ENCODE measurements around the gene UBE2H. TPM values are rescaled to one million over a fixed set of nuclear protein-coding genes. Genes with fewer than 3 reads are reported as not detected.

UBE2H gene
- total RNA-seq, 1 experiment from 2014 or later = 75.1 TPM

DNA sequence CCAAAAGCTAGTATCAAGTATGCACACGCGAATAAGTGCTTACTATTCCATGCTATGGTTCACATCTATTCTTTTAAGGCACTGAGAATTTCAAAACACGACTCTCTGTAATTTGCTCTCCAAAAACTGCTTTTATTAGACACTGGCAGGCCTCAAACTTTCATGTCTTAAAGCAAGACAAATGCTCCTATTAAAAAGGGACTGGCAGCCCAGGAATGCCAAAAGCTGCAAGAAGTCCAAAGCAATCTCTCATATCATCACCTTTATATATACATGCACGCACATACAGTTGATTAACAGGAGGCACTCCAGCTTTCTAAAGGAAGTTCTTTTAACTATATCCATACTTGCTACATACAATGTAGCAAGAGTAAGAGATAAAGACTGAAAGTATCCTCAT is 34.8 kb downstream of the UBE2H start:
- no CpG with 5 or more reads among the region's 4 CpGs for WGBS (ENCODE audit: extremely low coverage, insufficient read length, low lambda C conversion rate)
- H4K91ac ChIP-seq (ENCODE audit: insufficient read length, low read depth, low read length) = no peak overlapping the region
- no peak overlapping the region for H3K56ac ChIP-seq (ENCODE audit: insufficient read length, low read depth, low read length)
- peaks cover 12% of the 10 kb centered on the region for H3K79me1 ChIP-seq (ENCODE audit: insufficient read depth, low read depth, low read length, poor library complexity, severe bottlenecking)
- H2BK15ac ChIP-seq (ENCODE audit: low read depth, low read length) = no peak overlapping the region
- no peaks in the 10 kb centered on the region for H3K27me3 ChIP-seq (ENCODE audit: insufficient read depth, low read length)
- no peaks in the 10 kb centered on the region for H4K20me1 ChIP-seq (ENCODE audit: control insufficient read depth, insufficient read depth, insufficient read length)
- H3K23me2 ChIP-seq (ENCODE audit: insufficient read length, low read depth, low read length, poor library complexity, severe bottlenecking) = no peaks in the 10 kb centered on the region
- no peak overlapping the region for H3T11ph ChIP-seq (ENCODE audit: low read length)
- DNase-seq = no peak
- Mint-ChIP-seq H3K27ac (peak overlapping the region in 1 of 3 experiments; percentile 92; a peak in 1 of 7 replicates), H3K9me3 (no peaks in the 10 kb centered on the region), H3K4me1 (peaks cover 25 to 29% of the 10 kb centered on the region in 2 experiments), H3K27me3 (ENCODE audit: low read depth) (no peaks in the 10 kb centered on the region), H3K4me3 (no peak overlapping the region), H3K36me3 (ENCODE audit: insufficient read depth in 1 of 3, low read depth in 3 of 3) (peaks cover 9 to 20% (median 19%) of the 10 kb centered on the region in 3 experiments)
- no peak overlapping the region for H3K4ac ChIP-seq (ENCODE audit: low read depth, low read length)
- no peak overlapping the region for H3K27ac ChIP-seq (ENCODE audit: insufficient read length, low read depth, low read length)
- peaks cover 3% of the 10 kb centered on the region; the same call in 1 of the 2 replicates for H3K4me1 ChIP-seq (ENCODE audit: insufficient read depth, low read length)
- no peak overlapping the region for H3K9ac ChIP-seq (ENCODE audit: extremely low read depth, insufficient read length, low read length)
- H3K23ac ChIP-seq (ENCODE audit: insufficient read length, low read depth, low read length) = no peak overlapping the region
- no peak overlapping the region for H4K8ac ChIP-seq (replicated peaks; ENCODE audit: insufficient read length, low read depth, low read length)
- no peak overlapping the region for H3K14ac ChIP-seq (ENCODE audit: insufficient read depth, low read length)
- no peak overlapping the region for H4K5ac ChIP-seq (ENCODE audit: insufficient read length, low read depth, low read length)
- peaks cover 12% of the 10 kb centered on the region; the same call in 1 of the 2 replicates for H3K79me2 ChIP-seq (ENCODE audit: insufficient read depth, low read length)
- no peak overlapping the region for H2AK5ac ChIP-seq (ENCODE audit: insufficient read length, low read length)
- H3K18ac ChIP-seq (ENCODE audit: insufficient read length, low read depth, low read length) = no peak overlapping the region
- no peak overlapping the region for H3K4me2 ChIP-seq (ENCODE audit: insufficient read depth, insufficient read length, low read length)
- H2AFZ ChIP-seq (ENCODE audit: low read length) = no peak overlapping the region
- H2BK12ac ChIP-seq (ENCODE audit: insufficient read length, low read depth, low read length) = no peak overlapping the region
- H2BK5ac ChIP-seq (ENCODE audit: insufficient read length, low read length) = no peak overlapping the region
- H2BK20ac ChIP-seq (ENCODE audit: low read depth, low read length, poor library complexity, severe bottlenecking) = no peak overlapping the region
- H3K9me3 ChIP-seq (ENCODE audit: control insufficient read depth, low read depth, low read length) = no peaks in the 10 kb centered on the region
- no peak for TF ChIP-seq CTCF (conservative IDR thresholded peaks at IDR 0.05)
- no peak overlapping the region for H2BK120ac ChIP-seq (ENCODE audit: low read depth, low read length, poor library complexity, severe bottlenecking)
